Neural cell (in vitro differentiated cells): ENCODE data around the gene GRPEL2. TPM values are rescaled to one million over a fixed set of nuclear protein-coding genes. Genes with fewer than 3 reads are reported as not detected.

ENCODE experiments used
- H2AFZ ChIP-seq: fragments of 200-600, 300-800 bp; sonication (generic), shearing (Covaris generic); 2 replicates; pipeline ENCODE4 v1.6.0; 2014; ENCODE audit warnings: low read depth, mild to moderate bottlenecking, antibody characterized with exemption, low read length, moderate library complexity
- H3F3A ChIP-seq: fragments of 200-600 bp; shearing (Covaris generic); 2 replicates; pipeline ENCODE4 v1.6.1; 2016; ENCODE audit warnings: mild to moderate bottlenecking, moderate library complexity, mixed read lengths, antibody characterized with exemption, low read length; ENCODE audit not compliant: insufficient read depth, poor library complexity, severe bottlenecking
- H3K27ac ChIP-seq: fragments of 200-600, 300-800 bp; sonication (generic), shearing (Covaris generic); 2 replicates; pipeline ENCODE4 v1.5.1; 2014; ENCODE audit warnings: mild to moderate bottlenecking, low read length, moderate library complexity
- H3K27me3 ChIP-seq: fragments of 300-800, 200-600 bp; sonication (generic), shearing (Covaris generic); 2 replicates; pipeline ENCODE4 v1.6.0; 2014; ENCODE audit warnings: mild to moderate bottlenecking, low read depth, low read length, moderate library complexity; ENCODE audit not compliant: insufficient read depth
- H3K36me3 ChIP-seq: fragments of 300-800, 200-600 bp; sonication (generic), shearing (Covaris generic); 2 replicates; pipeline ENCODE4 v1.5.1; 2014; ENCODE audit warnings: mild to moderate bottlenecking, antibody characterized with exemption, low read length, moderate library complexity; ENCODE audit not compliant: insufficient read depth
- H3K4me2 ChIP-seq: fragments of 300-800, 200-600 bp; sonication (generic), shearing (Covaris generic); 2 replicates; pipeline ENCODE4 v1.6.0; 2014; ENCODE audit warnings: mild to moderate bottlenecking, low read length
- H3K4me3 ChIP-seq: fragments of 300-800, 200-600 bp; sonication (generic), shearing (Covaris generic); 2 replicates; pipeline ENCODE4 v1.5.1; 2014; ENCODE audit warnings: mild to moderate bottlenecking, low read length, moderate library complexity
- H3K79me2 ChIP-seq: fragments of 200-600 bp; shearing (Covaris generic); replicated peaks from 2 replicates; pipeline ENCODE4 v1.6.0; 2014; ENCODE audit warnings: mild to moderate bottlenecking, low read length, moderate library complexity; ENCODE audit not compliant: insufficient read depth
- H3K9ac ChIP-seq: fragments of 300-800, 200-600 bp; sonication (generic), shearing (Covaris generic); 2 replicates; pipeline ENCODE4 v1.6.1; 2016; ENCODE audit warnings: mild to moderate bottlenecking, low read length, mixed read lengths
- H3K9me2 ChIP-seq: fragments of 200-600 bp; shearing (Covaris generic); 2 replicates; pipeline ENCODE4 v1.6.1; 2016; ENCODE audit warnings: mild to moderate bottlenecking, low read length, mixed read lengths; ENCODE audit not compliant: insufficient read depth
- H3K9me3 ChIP-seq: fragments of 200-600, 300-800 bp; sonication (generic), shearing (Covaris generic); 2 replicates; pipeline ENCODE4 v1.6.1; 2016; ENCODE audit warnings: mild to moderate bottlenecking, mixed run types, low read length, moderate library complexity, mixed read lengths
- H4K20me1 ChIP-seq: fragments of 200-600 bp; shearing (Covaris generic); 2 replicates; pipeline ENCODE4 v1.6.1; 2016; ENCODE audit warnings: mild to moderate bottlenecking, mixed run types; ENCODE audit not compliant: insufficient read depth
- EP300 ChIP-seq: fragments of 450-650 bp; conservative IDR thresholded peaks from 2 replicates; pipeline ENCODE4 v1.6.1; 2014; ENCODE audit warnings: antibody characterized with exemption, mild to moderate bottlenecking, moderate library complexity; ENCODE audit not compliant: poor library complexity, severe bottlenecking
- EZH2 ChIP-seq: fragments of 200-600, 300-800 bp; shearing (Covaris generic), sonication (generic); IDR thresholded peaks from 2 replicates; pipeline ENCODE4 v1.6.1; 2014; ENCODE audit warnings: antibody characterized with exemption, low read length, borderline replicate concordance, mild to moderate bottlenecking; ENCODE audit not compliant: insufficient read depth, poor library complexity, severe bottlenecking
- MXI1 ChIP-seq: fragments of 450-650 bp; conservative IDR thresholded peaks from 2 replicates; pipeline ENCODE4 v1.6.1; 2014; ENCODE audit warnings: antibody characterized with exemption, mild to moderate bottlenecking; ENCODE audit not compliant: poor library complexity, severe bottlenecking
- POLR2AphosphoS5 ChIP-seq: IDR thresholded peaks from 2 replicates; pipeline ENCODE4 v1.6.1; 2012
- RAD21 ChIP-seq: fragments of 450-650 bp; conservative IDR thresholded peaks from 2 replicates; pipeline ENCODE4 v1.6.1; 2014; ENCODE audit warnings: antibody characterized with exemption, mild to moderate bottlenecking, moderate library complexity
- SMC3 ChIP-seq: fragments of 450-650 bp; conservative IDR thresholded peaks from 2 replicates; pipeline ENCODE4 v1.6.1; 2014; ENCODE audit warnings: antibody characterized with exemption, mild to moderate bottlenecking, moderate library complexity; ENCODE audit not compliant: poor library complexity
- TAF1 ChIP-seq: IDR thresholded peaks from 2 replicates; pipeline ENCODE4 v1.6.1; 2012; ENCODE audit warnings: low read depth
- polyA plus RNA-seq: library from polyadenylated mRNA; depleted of rRNA; stranded (reverse); fragments of >200 nt; gene quantifications from 2 replicates; pipeline ENCODE4 v1.2.3, GENCODE V29; 2014
- TF ChIP-seq, protein P1 (sequence below): fragments of 450-650 bp; IDR thresholded peaks from 2 replicates; pipeline ENCODE4 v1.5.1; 2014; ENCODE audit warnings: antibody characterized with exemption, mild to moderate bottlenecking, moderate library complexity; ENCODE audit not compliant: poor library complexity, severe bottlenecking
- TF ChIP-seq, protein P2 (sequence below): IDR thresholded peaks from 2 replicates; pipeline ENCODE4 v1.6.1; 2012; ENCODE audit warnings: borderline replicate concordance

Gene GRPEL2
- polyA plus RNA-seq, 1 donor from 2014 or later, result 19.3 TPM

- no peaks in the 10 kb centered on the region for H3K79me2 ChIP-seq
- H3F3A ChIP-seq, result no peaks in the 10 kb centered on the region
- no peak within 1 kb of the TSS for H3K9ac ChIP-seq
- H3K27ac ChIP-seq, result no peak within 1 kb of the TSS
- H4K20me1 ChIP-seq, result no peaks in the 10 kb centered on the region
- H3K4me3 ChIP-seq, result no peak within 1 kb of the TSS
- H3K9me3 ChIP-seq, result no peaks in the 10 kb centered on the region
- no peak within 1 kb of the TSS for H3K4me2 ChIP-seq
- H3K27me3 ChIP-seq, result no peaks in the 10 kb centered on the region
- H3K36me3 ChIP-seq, result no peaks in the 10 kb centered on the region
- TF ChIP-seq, protein P1, sequence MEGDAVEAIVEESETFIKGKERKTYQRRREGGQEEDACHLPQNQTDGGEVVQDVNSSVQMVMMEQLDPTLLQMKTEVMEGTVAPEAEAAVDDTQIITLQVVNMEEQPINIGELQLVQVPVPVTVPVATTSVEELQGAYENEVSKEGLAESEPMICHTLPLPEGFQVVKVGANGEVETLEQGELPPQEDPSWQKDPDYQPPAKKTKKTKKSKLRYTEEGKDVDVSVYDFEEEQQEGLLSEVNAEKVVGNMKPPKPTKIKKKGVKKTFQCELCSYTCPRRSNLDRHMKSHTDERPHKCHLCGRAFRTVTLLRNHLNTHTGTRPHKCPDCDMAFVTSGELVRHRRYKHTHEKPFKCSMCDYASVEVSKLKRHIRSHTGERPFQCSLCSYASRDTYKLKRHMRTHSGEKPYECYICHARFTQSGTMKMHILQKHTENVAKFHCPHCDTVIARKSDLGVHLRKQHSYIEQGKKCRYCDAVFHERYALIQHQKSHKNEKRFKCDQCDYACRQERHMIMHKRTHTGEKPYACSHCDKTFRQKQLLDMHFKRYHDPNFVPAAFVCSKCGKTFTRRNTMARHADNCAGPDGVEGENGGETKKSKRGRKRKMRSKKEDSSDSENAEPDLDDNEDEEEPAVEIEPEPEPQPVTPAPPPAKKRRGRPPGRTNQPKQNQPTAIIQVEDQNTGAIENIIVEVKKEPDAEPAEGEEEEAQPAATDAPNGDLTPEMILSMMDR, result no peak
- TF ChIP-seq MXI1 (no peak), EZH2 (no peak), SMC3 (no peak), RAD21 (no peak), TAF1 (no peak), POLR2AphosphoS5 (no peak)
- H3K9me2 ChIP-seq, result no peaks in the 10 kb centered on the region
- no peak within 1 kb of the TSS for H2AFZ ChIP-seq
These were observed 34.0 kb downstream of the GRPEL2 start, which contains the start of gene IL17B for GRCh38 chr5:149379177-149379761. IL17B (minus strand) TSS chr5:149379292; CDS start chr5:149379225, 67 bp downstream.

- Histone ChIP-seq H3K4me2 (no peak overlapping the region), H4K20me1 (no peaks in the 10 kb centered on the region), H3F3A (no peaks in the 10 kb centered on the region), H3K9me3 (no peaks in the 10 kb centered on the region), H2AFZ (no peak overlapping the region), H3K36me3 (no peaks in the 10 kb centered on the region), H3K27ac (no peak overlapping the region), H3K4me3 (no peak overlapping the region), H3K27me3 (no peaks in the 10 kb centered on the region), H3K9ac (no peak overlapping the region), H3K79me2 (no peaks in the 10 kb centered on the region), H3K9me2 (no peaks in the 10 kb centered on the region)
- TF ChIP-seq EP300, result no peak
- TF ChIP-seq SMC3, result no peak
- TF ChIP-seq, protein P1, result no peak
- TF ChIP-seq, protein P2, sequence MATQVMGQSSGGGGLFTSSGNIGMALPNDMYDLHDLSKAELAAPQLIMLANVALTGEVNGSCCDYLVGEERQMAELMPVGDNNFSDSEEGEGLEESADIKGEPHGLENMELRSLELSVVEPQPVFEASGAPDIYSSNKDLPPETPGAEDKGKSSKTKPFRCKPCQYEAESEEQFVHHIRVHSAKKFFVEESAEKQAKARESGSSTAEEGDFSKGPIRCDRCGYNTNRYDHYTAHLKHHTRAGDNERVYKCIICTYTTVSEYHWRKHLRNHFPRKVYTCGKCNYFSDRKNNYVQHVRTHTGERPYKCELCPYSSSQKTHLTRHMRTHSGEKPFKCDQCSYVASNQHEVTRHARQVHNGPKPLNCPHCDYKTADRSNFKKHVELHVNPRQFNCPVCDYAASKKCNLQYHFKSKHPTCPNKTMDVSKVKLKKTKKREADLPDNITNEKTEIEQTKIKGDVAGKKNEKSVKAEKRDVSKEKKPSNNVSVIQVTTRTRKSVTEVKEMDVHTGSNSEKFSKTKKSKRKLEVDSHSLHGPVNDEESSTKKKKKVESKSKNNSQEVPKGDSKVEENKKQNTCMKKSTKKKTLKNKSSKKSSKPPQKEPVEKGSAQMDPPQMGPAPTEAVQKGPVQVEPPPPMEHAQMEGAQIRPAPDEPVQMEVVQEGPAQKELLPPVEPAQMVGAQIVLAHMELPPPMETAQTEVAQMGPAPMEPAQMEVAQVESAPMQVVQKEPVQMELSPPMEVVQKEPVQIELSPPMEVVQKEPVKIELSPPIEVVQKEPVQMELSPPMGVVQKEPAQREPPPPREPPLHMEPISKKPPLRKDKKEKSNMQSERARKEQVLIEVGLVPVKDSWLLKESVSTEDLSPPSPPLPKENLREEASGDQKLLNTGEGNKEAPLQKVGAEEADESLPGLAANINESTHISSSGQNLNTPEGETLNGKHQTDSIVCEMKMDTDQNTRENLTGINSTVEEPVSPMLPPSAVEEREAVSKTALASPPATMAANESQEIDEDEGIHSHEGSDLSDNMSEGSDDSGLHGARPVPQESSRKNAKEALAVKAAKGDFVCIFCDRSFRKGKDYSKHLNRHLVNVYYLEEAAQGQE, result no peak
- no peak for TF ChIP-seq RAD21
- TF ChIP-seq EZH2, result no peak
- TF ChIP-seq POLR2AphosphoS5, result no peak
- TF ChIP-seq MXI1, result no peak
- no peak for TF ChIP-seq TAF1
These were observed 34.6 kb downstream of the GRPEL2 start for GRCh38 chr5:149379818-149380374.
